SU-DHL-6 (cell line): ENCODE measurements around the gene TGFBRAP1.

Experiments used
- H2AFZ ChIP-seq: fragments of 200-600 bp; sonication (generic); 2 replicates; pipeline ENCODE4 v1.6.1; 2014; ENCODE audit warnings: low read depth, mild to moderate bottlenecking, moderate library complexity, mixed read lengths, antibody characterized with exemption, low read length; ENCODE audit not compliant: severe bottlenecking
- H3F3A ChIP-seq: fragments of 200-600 bp; shearing (Covaris generic); 2 replicates; pipeline ENCODE4 v1.6.0; 2016; ENCODE audit warnings: antibody characterized with exemption, mild to moderate bottlenecking; ENCODE audit not compliant: insufficient read depth
- H3K27ac ChIP-seq: fragments of 200-600 bp; sonication (generic); 2 replicates; pipeline ENCODE4 v1.5.1; 2016; ENCODE audit warnings: low read depth, mild to moderate bottlenecking, low read length, moderate library complexity, mixed read lengths
- H3K27me3 ChIP-seq: fragments of 200-600 bp; sonication (generic), shearing (Covaris generic); 2 replicates; pipeline ENCODE4 v1.6.0; 2014; ENCODE audit warnings: mild to moderate bottlenecking, low read length
- H3K36me3 ChIP-seq: fragments of 200-600 bp; sonication (generic); 2 replicates; pipeline ENCODE4 v1.6.1; 2014; ENCODE audit warnings: mild to moderate bottlenecking, low read length, mixed read lengths
- H3K4me2 ChIP-seq: fragments of 300-600, 200-600 bp; shearing (Covaris generic), sonication (generic); 2 replicates; pipeline ENCODE4 v1.6.0; 2014; ENCODE audit warnings: low read length, low read depth, mild to moderate bottlenecking; ENCODE audit not compliant: poor library complexity, severe bottlenecking
- H3K4me3 ChIP-seq: fragments of 200-600 bp; sonication (generic); 2 replicates; pipeline ENCODE4 v1.5.1; 2014; ENCODE audit warnings: antibody characterized with exemption, low read length, mild to moderate bottlenecking, mixed read lengths; ENCODE audit not compliant: insufficient read depth, poor library complexity, severe bottlenecking
- H3K79me2 ChIP-seq: fragments of 200-600 bp; sonication (generic); 2 replicates; pipeline ENCODE4 v1.6.1; 2014; ENCODE audit warnings: mild to moderate bottlenecking, low read length, moderate library complexity; ENCODE audit not compliant: insufficient read depth
- H3K9ac ChIP-seq: fragments of 200-600 bp; sonication (generic); 2 replicates; pipeline ENCODE4 v1.7.0; 2014; ENCODE audit warnings: mild to moderate bottlenecking, low read length
- H3K9me2 ChIP-seq: fragments of 200-600 bp; sonication (generic); replicated peaks from 2 replicates; pipeline ENCODE4 v1.6.1; 2014; ENCODE audit warnings: low read length; ENCODE audit not compliant: insufficient read depth
- H3K9me3 ChIP-seq: fragments of 200-600 bp; sonication (generic); 2 replicates; pipeline ENCODE4 v1.6.1; 2014; ENCODE audit warnings: low read length, mixed read lengths; ENCODE audit not compliant: insufficient read depth
- H4K20me1 ChIP-seq: fragments of 200-600 bp; sonication (generic); 2 replicates; pipeline ENCODE4 v1.6.1; 2014; ENCODE audit warnings: low read depth, mild to moderate bottlenecking, antibody characterized with exemption, low read length, moderate library complexity, mixed read lengths
- CTCF ChIP-seq: fragments of 200-600 bp; sonication (generic); IDR thresholded peaks from one replicate; pipeline ENCODE4 v1.5.1; 2017; ENCODE audit warnings: antibody characterized with exemption, mild to moderate bottlenecking, low read length, moderate library complexity; ENCODE audit not compliant: insufficient read depth, poor library complexity, severe bottlenecking
- EZH2phosphoT487 ChIP-seq: fragments of 200-600 bp; sonication (generic), shearing (Covaris generic); conservative IDR thresholded peaks from 2 replicates; pipeline ENCODE4 v1.6.1; 2018; ENCODE audit warnings: mild to moderate bottlenecking, antibody characterized with exemption, low read length, moderate library complexity, mixed read lengths

The TGFBRAP1 gene

GRCh38 chr2:105294844-105295481 lies 34.6 kb downstream of the TGFBRAP1 start:
- Histone ChIP-seq H3K4me3 (no peak overlapping the region), H3K79me2 (peaks cover 6% of the 10 kb centered on the region; the same call in 1 of the 2 replicates), H3K36me3 (peaks cover 23% of the 10 kb centered on the region), H3K9ac (no peak overlapping the region), H3F3A (no peaks in the 10 kb centered on the region), H4K20me1 (no peaks in the 10 kb centered on the region), H3K27ac (no peak overlapping the region), H2AFZ (no peak overlapping the region), H3K4me2 (no peak overlapping the region), H3K27me3 (no peaks in the 10 kb centered on the region), H3K9me3 (no peaks in the 10 kb centered on the region), H3K9me2 (no peaks in the 10 kb centered on the region)
- TF ChIP-seq EZH2phosphoT487 (no peak), CTCF (peak; percentile 20)

- Histone ChIP-seq H3K9me2 (no peaks in the 10 kb centered on the region), H4K20me1 (no peaks in the 10 kb centered on the region), H3K9ac (no peak overlapping the region)
Measured at GRCh38 chr2:105294046-105294445, 35.5 kb downstream of the TGFBRAP1 start.

GRCh38 chr2:105291981-105292380 lies 37.6 kb downstream of the TGFBRAP1 start:
- Histone ChIP-seq H3K79me2 (0 out of 2 replicates have a peak, but pooled peaks cover 3% of the 10 kb centered on the region), H3K4me2 (no peak overlapping the region), H3K4me3 (no peak overlapping the region), H3K36me3 (peaks cover 21% of the 10 kb centered on the region), H3K9me2 (no peaks in the 10 kb centered on the region), H2AFZ (no peak overlapping the region), H3K27ac (no peak overlapping the region), H3F3A (no peaks in the 10 kb centered on the region), H3K9ac (no peak overlapping the region), H4K20me1 (no peaks in the 10 kb centered on the region), H3K27me3 (no peaks in the 10 kb centered on the region), H3K9me3 (no peaks in the 10 kb centered on the region)
- TF ChIP-seq EZH2phosphoT487 (no peak), CTCF (no peak)

More at GRCh38 chr2:105294046-105294445, 35.5 kb downstream of the TGFBRAP1 start:
- no peaks in the 10 kb centered on the region for H3K27me3 ChIP-seq
- peaks cover 24% of the 10 kb centered on the region for H3K36me3 ChIP-seq
- no peak overlapping the region for H2AFZ ChIP-seq
- no peaks in the 10 kb centered on the region; the same call in 1 of the 2 replicates for H3K79me2 ChIP-seq
- no peaks in the 10 kb centered on the region for H3K9me3 ChIP-seq
- H3K4me3 ChIP-seq = no peak overlapping the region
- TF ChIP-seq CTCF (no peak), EZH2phosphoT487 (no peak)
- no peaks in the 10 kb centered on the region for H3F3A ChIP-seq
- H3K27ac ChIP-seq = no peak overlapping the region
- no peak overlapping the region for H3K4me2 ChIP-seq
